Sigmoid colon (tissue), 7 donors: ENCODE measurements around the gene LILRA6. TPM values are rescaled to one million over a fixed set of nuclear protein-coding genes. Genes with fewer than 3 reads are reported as not detected.

ENCODE experiments used
- DNase-seq: peaks from one replicate; pipeline ENCODE4 v3.0.0-alpha.2; 2019
- H3K27ac ChIP-seq, 4 donors: fragments of 200-600 bp; sonication (generic); one replicate each; pipeline ENCODE4 v1.5.1; 2016 to 2019; ENCODE audit warnings: mild to moderate bottlenecking in 1 of 4
- H3K27me3 ChIP-seq, 3 donors: fragments of 200-600 bp; sonication (generic); one replicate each; pipeline ENCODE4 v1.5.1; 2019; ENCODE audit warnings: mild to moderate bottlenecking in 1 of 3
- H3K36me3 ChIP-seq, 4 donors: fragments of 200-600 bp; sonication (generic); one replicate each; pipeline ENCODE4 v1.5.1; 2016 to 2019
- H3K4me1 ChIP-seq, 4 donors: fragments of 200-600 bp; sonication (generic); one replicate each; pipeline ENCODE4 v1.5.1; 2017 to 2019
- H3K4me3 ChIP-seq, 4 donors: fragments of 200-600 bp; sonication (generic); one replicate each; pipeline ENCODE4 v1.5.1; 2017 to 2019; ENCODE audit warnings: mild to moderate bottlenecking in 2 of 4, moderate library complexity in 1 of 4
- H3K9me3 ChIP-seq, 4 donors: fragments of 200-600 bp in 3 of 4; sonication (generic) in 3 of 4; one replicate each; pipeline versions ENCODE4 v1.5.1 to v1.6.1; 2013 to 2019
- EP300 ChIP-seq, 4 donors: sonication (generic); formaldehyde crosslinking; IDR thresholded peaks; one replicate each; pipeline ENCODE4 v1.6.1; 2017; ENCODE audit warnings: antibody characterized with exemption in 4 of 4
- POLR2A ChIP-seq, 2 donors: fragments of 450-650 bp; IDR thresholded peaks; one replicate each; pipeline ENCODE4 v1.6.1; 2016; ENCODE audit warnings: antibody characterized with exemption in 2 of 2, mild to moderate bottlenecking in 2 of 2, moderate library complexity in 2 of 2
- POLR2AphosphoS5 ChIP-seq, 4 donors: sonication (generic); formaldehyde crosslinking; IDR thresholded peaks; one replicate each; pipeline ENCODE4 v1.6.1; 2017; ENCODE audit warnings: antibody characterized with exemption in 4 of 4
- WGBS, 2 donors: extraction: QIAGEN DNeasy Blood & Tissue Kit; methylation state at CpG; one replicate each; pipeline ENCODE4 v1.1.7; 2013; 5-methylcytosine and 5-hydroxymethylcytosine counted together
- intact Hi-C: fragments of 100-400 bp; cut with DNase I; formaldehyde crosslinking; loops from one replicate; pipeline ENCODE4 v1.15.1; 2023
- polyA plus RNA-seq, 3 donors: library from polyadenylated mRNA; stranded (reverse); fragments of 200-250 nt; gene quantifications; one replicate each; pipeline ENCODE4 v1.2.3, GENCODE V29; 2013
- total RNA-seq, 4 donors: library from RNA; depleted of rRNA; stranded (reverse); fragments of >200 nt; gene quantifications; one replicate each; pipeline ENCODE4 v1.1.0, GENCODE V29; 2016
- TF ChIP-seq, protein P1 (sequence below), 4 experiments: fragments of 450-650 bp in 3 of 4; fragments of 200-600 bp in 1 of 4; IDR thresholded peaks; one replicate each; pipeline ENCODE4 v1.5.1; 2016 to 2019; ENCODE audit warnings: antibody characterized with exemption in 4 of 4, mild to moderate bottlenecking in 3 of 4, moderate library complexity in 2 of 4
- donor health status: healthy with polysubstance abuse.
- donor health status: Bipolar disorder and iron deficiency.
- donor health status: healthy.

The LILRA6 gene
- total and polyA plus RNA-seq, 7 donors: 1.2 to 3.2 (median 2.2) TPM

- DNase-seq: peak; percentile 100
- no peaks in the 10 kb centered on the region for H3K9me3 ChIP-seq
- peaks cover 0 to 29% (median 4%) of the 10 kb centered on the region in 4 donors for H3K36me3 ChIP-seq
- peaks cover 0 to 28% (median 26%) of the 10 kb centered on the region in 4 donors for H3K4me1 ChIP-seq
- H3K27me3 ChIP-seq: no peaks in the 10 kb centered on the region
- peak overlapping the region; percentile 62 to 95 (median 88) for H3K4me3 ChIP-seq
- peak overlapping the region; percentile 94 to 99 (median 98) for H3K27ac ChIP-seq
- WGBS, 2 donors: 0% methylated on average over 65 of the region's 65 CpGs
- peak; percentile 41 to 49 for TF ChIP-seq POLR2A (IDR thresholded peaks at IDR 0.05)
- TF ChIP-seq POLR2AphosphoS5 (IDR thresholded peaks at IDR 0.05): peak; percentile 6 to 89 (median 80)
- TF ChIP-seq, protein P1, sequence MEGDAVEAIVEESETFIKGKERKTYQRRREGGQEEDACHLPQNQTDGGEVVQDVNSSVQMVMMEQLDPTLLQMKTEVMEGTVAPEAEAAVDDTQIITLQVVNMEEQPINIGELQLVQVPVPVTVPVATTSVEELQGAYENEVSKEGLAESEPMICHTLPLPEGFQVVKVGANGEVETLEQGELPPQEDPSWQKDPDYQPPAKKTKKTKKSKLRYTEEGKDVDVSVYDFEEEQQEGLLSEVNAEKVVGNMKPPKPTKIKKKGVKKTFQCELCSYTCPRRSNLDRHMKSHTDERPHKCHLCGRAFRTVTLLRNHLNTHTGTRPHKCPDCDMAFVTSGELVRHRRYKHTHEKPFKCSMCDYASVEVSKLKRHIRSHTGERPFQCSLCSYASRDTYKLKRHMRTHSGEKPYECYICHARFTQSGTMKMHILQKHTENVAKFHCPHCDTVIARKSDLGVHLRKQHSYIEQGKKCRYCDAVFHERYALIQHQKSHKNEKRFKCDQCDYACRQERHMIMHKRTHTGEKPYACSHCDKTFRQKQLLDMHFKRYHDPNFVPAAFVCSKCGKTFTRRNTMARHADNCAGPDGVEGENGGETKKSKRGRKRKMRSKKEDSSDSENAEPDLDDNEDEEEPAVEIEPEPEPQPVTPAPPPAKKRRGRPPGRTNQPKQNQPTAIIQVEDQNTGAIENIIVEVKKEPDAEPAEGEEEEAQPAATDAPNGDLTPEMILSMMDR (IDR thresholded peaks at IDR 0.05): no peak
- peak in 1 of 4 donors; percentile 7 for TF ChIP-seq EP300 (IDR thresholded peaks at IDR 0.05)
- intact Hi-C loops: loop anchor here (2.0 to 10.0 kb wide), 3 partner anchors 21 to 925 kb away; partner anchors contain the start of gene PPP1R12C
These were observed 52.7 kb downstream of the LILRA6 start for GRCh38 chr19:54189735-54190502.

DNA sequence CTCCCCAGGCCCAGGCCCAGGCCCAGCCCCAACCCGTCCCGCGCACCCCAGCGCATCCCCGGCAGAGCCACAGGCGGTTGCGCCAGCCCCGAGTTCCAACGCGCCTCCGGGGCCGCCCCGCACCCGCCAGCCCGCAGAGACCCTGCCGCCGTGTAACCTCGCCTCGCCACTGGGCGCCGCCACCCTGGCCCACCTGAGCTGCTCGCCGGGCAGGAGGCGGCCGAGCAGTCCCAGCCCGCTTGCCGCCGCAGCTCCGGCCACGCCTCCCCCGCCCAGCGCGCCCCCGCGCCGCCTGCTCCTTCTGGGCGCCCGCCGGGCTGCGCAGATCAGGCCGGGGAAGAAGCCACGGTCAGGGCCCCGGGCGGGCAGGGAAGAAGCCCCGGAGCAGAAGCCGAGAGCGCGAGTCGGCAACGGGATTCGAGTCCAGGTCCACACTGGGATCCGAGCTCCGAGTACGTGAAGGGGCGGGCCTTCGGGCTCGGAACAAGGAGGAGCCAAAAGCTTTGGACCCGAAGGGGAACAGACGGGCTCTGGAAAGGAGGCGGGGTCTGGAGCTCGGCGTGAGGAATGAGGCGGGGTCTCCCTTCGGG lies 53.4 kb downstream of the LILRA6 start, which contains the start of gene MBOAT7:
Gene MBOAT7 (minus strand): TSS at position 436 of the 590 bp plus-strand sequence. CDS start 1,072 bp downstream, outside the sequence.
- TF ChIP-seq POLR2A (IDR thresholded peaks at IDR 0.05) (peak in 1 of 2 donors; percentile 44), EP300 (IDR thresholded peaks at IDR 0.05) (peak in 1 of 4 donors; percentile 19), POLR2AphosphoS5 (IDR thresholded peaks at IDR 0.05) (peak; percentile 60 to 86 (median 72))
- TF ChIP-seq, protein P1 (IDR thresholded peaks at IDR 0.05): peak in 2 of 4 experiments; percentile 27 to 30
- peaks cover 0 to 28% (median 26%) of the 10 kb centered on the region in 4 donors for H3K4me1 ChIP-seq
- DNase-seq: no peak
- intact Hi-C loops: loop anchor here (2.0 to 5.0 kb wide), 2 partner anchors 20 to 43 kb away; no protein-coding TSS in a partner anchor
- no peaks in the 10 kb centered on the region for H3K9me3 ChIP-seq
- H3K36me3 ChIP-seq: peaks cover 0 to 28% (median 4%) of the 10 kb centered on the region in 4 donors
- 0% methylated on average over 64 of the region's 64 CpGs for WGBS, 2 donors
- no peaks in the 10 kb centered on the region for H3K27me3 ChIP-seq
- peak within 1 kb of the TSS; percentile 62 to 95 (median 88) for H3K4me3 ChIP-seq
- H3K27ac ChIP-seq: peak within 1 kb of the TSS; percentile 94 to 99 (median 98)

DNA sequence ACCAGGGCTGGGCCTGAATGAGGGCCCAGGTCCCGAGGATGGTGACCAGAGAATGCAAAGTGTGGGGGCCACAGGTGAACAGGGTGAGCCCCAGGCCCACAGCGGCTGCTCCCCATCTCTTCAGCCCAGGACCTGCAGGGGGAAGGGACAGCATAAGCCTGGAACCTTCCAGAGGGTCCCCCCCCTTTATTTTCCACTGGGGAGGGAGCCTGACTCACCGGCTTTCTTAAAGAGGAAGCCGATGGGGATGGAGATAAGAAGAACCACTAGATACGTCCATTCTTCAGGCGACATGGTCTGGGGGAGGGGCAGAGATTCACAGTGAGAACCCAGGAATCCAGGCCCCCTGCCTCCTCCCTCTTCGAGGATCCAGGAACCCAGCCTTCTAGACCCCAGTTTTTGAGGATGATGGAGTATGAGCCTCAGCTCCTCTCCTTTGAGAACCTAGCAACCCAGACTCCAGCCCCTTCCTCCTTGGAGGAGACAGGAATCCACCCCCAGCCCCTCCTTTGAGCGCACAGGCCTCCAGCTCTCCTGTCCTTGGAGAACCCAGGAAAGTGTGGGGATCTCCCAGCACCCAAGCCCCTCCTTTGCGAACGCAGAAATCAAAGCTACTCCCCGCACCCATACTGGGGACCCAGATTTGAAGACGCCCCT lies 54.2 kb downstream of the LILRA6 start:
- TF ChIP-seq POLR2AphosphoS5 (IDR thresholded peaks at IDR 0.05): no peak
- TF ChIP-seq EP300 (IDR thresholded peaks at IDR 0.05): no peak
- TF ChIP-seq, protein P1 (IDR thresholded peaks at IDR 0.05): no peak
- TF ChIP-seq POLR2A (IDR thresholded peaks at IDR 0.05): no peak
- Histone ChIP-seq H3K4me3 (peak overlapping the region in 3 of 4 donors; percentile 85 to 95 (median 91)), H3K36me3 (peaks cover 0 to 21% (median 3%) of the 10 kb centered on the region in 4 donors), H3K4me1 (peaks cover 0 to 28% (median 26%) of the 10 kb centered on the region in 4 donors), H3K9me3 (no peaks in the 10 kb centered on the region), H3K27me3 (no peaks in the 10 kb centered on the region), H3K27ac (peak overlapping the region; percentile 94 to 99 (median 98))
- no peak for DNase-seq
- 15% methylated on average over 12 of the region's 12 CpGs for WGBS, 2 donors
- intact Hi-C loops: loop anchor here (2.0 to 5.0 kb wide), 2 partner anchors 20 to 44 kb away; no protein-coding TSS in a partner anchor

DNA sequence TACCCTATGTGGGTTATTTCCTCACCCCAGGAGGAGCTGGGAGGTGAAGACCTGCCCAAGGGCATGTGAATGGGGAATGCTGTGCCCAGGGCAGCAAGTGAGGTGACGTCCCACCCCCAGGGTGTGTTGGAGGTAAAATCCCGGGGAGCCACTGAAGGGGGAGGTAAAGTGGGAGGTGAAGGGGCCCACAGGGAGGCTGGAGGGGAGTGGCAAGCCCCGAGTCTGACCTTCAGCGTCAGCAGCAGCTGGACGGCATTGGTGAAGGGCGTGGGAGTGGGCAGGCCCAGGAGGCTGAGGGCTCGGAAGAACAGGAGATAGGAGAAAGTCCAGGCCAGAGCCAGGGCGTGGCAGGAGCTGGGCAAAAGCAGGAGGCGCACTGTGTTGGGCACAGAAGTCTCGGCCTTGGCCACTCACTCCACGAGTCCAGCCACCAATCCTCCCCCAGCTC lies 55.6 kb downstream of the LILRA6 start:
- Histone ChIP-seq H3K4me3 (no peak overlapping the region), H3K27me3 (no peaks in the 10 kb centered on the region), H3K4me1 (peaks cover 0 to 21% (median 20%) of the 10 kb centered on the region in 4 donors), H3K36me3 (peaks cover 0 to 24% (median 1%) of the 10 kb centered on the region in 4 donors), H3K9me3 (no peaks in the 10 kb centered on the region), H3K27ac (no peak overlapping the region)
- intact Hi-C loops: loop anchor here (5.0 kb wide), 1 partner anchor 45 kb away; no protein-coding TSS in a partner anchor
- TF ChIP-seq EP300 (IDR thresholded peaks at IDR 0.05) (no peak), POLR2AphosphoS5 (IDR thresholded peaks at IDR 0.05) (no peak), POLR2A (IDR thresholded peaks at IDR 0.05) (peak in 1 of 2 donors; percentile 63)
- TF ChIP-seq, protein P1 (IDR thresholded peaks at IDR 0.05): no peak
- 17 to 73% methylated on average over 11 of the region's 11 CpGs for WGBS, 2 donors
- DNase-seq: no peak
